Neuron (in vitro differentiated cells): ENCODE results near the gene HUS1.
"Not testable (repeated sequence)": the region's sequence is repeated elsewhere in the genome, so short reads cannot be mapped to it uniquely, and the experiment has no call there.

Experiments used
- H2AFZ ChIP-seq: one replicate; pipeline ENCODE4 v1.6.1; 2013; ENCODE audit warnings: low read depth, mild to moderate bottlenecking, inconsistent platforms, low read length, moderate library complexity
- H3K27me3 ChIP-seq: one replicate; pipeline ENCODE4 v1.6.1; 2013; ENCODE audit warnings: low read length; ENCODE audit not compliant: insufficient read depth
- H3K36me3 ChIP-seq: one replicate; pipeline ENCODE4 v1.6.1; 2013; ENCODE audit warnings: low read length; ENCODE audit not compliant: insufficient read depth
- H3K4me1 ChIP-seq: one replicate; pipeline ENCODE4 v1.6.1; 2013; ENCODE audit warnings: low read length; ENCODE audit not compliant: insufficient read depth
- H3K4me3 ChIP-seq: 2 replicates; pipeline ENCODE4 v1.5.1; 2013; ENCODE audit warnings: mild to moderate bottlenecking, low read length, moderate library complexity
- H3K9me3 ChIP-seq: one replicate; pipeline ENCODE4 v1.6.1; 2013; ENCODE audit warnings: low read length

The HUS1 gene

DNA sequence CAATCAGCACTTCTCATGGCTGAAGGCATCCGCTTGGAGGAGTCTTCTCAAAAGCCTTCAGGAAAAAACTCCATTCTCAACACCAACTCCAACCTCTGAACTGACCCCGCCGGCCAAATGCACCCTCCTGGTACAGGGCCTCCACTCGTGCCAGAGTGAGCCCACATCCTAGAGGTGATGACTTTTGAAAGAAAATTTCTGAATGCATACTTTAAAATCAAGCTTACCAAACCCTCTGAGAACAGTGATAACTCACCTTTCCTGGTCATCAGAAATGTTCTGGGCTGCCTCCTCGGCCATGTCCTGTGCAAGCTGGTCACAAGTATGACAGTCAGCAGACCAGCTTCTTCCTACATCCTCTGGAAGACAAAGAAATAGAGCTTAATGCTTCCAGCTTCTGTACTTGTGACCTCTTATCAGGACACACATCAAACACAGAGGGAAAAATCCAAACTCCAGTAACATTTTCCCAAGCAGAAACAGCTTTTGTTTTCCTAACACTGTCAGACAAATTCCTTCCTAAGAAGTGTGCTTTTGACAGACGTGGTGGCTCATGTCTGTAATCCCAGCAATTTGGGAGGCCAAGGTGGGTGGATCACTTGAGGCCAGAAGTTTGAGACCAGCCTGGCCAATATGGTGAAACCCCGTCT lies 31.1 kb downstream of the HUS1 start, which contains the start of gene PKD1L1:
Gene PKD1L1, minus strand, starts transcription at position 326 of the 650 bp plus-strand sequence. Its CDS starts 26 bp downstream, at position 300.
- no peaks in the 10 kb centered on the region for H3K4me1 ChIP-seq

DNA sequence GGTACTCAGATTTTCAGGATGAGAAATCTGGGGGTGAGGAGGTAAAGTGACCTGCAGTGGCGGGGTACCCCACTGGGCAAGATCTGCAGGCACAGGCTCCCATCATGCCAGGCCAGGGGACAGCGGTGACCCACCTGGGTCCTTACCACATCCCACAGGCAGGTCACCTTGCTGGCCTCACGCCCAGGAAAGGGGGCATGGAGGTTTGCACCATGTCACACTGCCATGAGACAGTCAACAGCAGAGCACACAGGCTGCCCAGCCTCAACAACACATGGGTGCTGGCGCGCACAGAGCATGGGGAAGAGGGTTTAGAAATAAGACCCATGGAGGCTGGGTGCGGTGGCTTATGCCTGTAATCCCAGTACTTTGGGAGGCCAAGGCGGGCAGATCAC lies 32.1 kb downstream of the HUS1 start:
- no peak overlapping the region for H2AFZ ChIP-seq

More for the DNA sequence above, 31.1 kb downstream of the HUS1 start, which contains the start of gene PKD1L1:
- Histone ChIP-seq H2AFZ (no peak within 1 kb of the TSS), H3K4me3 (no peak within 1 kb of the TSS), H3K36me3 (no peaks in the 10 kb centered on the region), H3K27me3 (no peaks in the 10 kb centered on the region), H3K9me3 (no peaks in the 10 kb centered on the region)

DNA sequence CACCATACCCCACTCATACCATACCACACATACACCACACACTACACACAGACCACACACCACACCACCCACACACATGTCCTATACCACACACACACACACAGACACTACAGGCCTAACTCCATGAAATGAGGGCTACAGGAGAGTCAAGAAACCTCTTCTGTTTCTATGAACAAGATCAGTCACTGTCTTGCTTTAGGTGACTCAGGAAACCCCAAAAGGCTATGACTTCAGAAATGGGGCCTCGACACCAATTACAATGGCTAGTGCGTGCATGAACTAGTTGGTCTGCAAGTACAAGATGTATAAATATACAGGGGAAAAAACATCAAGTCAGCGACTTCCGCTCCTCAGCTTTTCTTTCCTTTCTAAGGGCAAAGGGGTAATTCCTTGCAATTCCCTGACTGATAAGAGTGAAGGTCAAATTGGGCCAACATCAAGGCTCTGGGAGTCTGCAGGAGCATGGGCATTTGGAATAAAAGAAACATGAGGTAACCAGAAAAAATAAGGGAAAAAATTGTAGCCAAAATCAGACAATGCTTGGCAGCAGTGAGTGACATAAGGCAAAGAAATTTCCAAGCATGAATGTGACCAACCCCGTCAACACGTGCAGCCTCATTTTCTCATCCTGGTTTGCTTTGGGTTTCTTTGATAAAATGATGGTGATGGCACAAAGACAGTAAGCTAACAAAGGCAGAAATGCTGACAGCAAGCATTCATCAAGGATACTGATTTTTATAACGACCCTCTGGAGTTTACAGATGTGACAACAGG lies 32.6 kb downstream of the HUS1 start:
- Histone ChIP-seq H3K27me3 (no peaks in the 10 kb centered on the region), H3K4me3 (no peak overlapping the region), H3K36me3 (no peaks in the 10 kb centered on the region), H3K4me1 (no peaks in the 10 kb centered on the region), H3K9me3 (no peaks in the 10 kb centered on the region), H2AFZ (no peak overlapping the region)

More for the DNA sequence above, 32.1 kb downstream of the HUS1 start:
- H3K9me3 ChIP-seq = no peaks in the 10 kb centered on the region
- no peaks in the 10 kb centered on the region for H3K36me3 ChIP-seq
- no peaks in the 10 kb centered on the region for H3K4me1 ChIP-seq
- no peak overlapping the region for H3K4me3 ChIP-seq
- no peaks in the 10 kb centered on the region for H3K27me3 ChIP-seq

DNA sequence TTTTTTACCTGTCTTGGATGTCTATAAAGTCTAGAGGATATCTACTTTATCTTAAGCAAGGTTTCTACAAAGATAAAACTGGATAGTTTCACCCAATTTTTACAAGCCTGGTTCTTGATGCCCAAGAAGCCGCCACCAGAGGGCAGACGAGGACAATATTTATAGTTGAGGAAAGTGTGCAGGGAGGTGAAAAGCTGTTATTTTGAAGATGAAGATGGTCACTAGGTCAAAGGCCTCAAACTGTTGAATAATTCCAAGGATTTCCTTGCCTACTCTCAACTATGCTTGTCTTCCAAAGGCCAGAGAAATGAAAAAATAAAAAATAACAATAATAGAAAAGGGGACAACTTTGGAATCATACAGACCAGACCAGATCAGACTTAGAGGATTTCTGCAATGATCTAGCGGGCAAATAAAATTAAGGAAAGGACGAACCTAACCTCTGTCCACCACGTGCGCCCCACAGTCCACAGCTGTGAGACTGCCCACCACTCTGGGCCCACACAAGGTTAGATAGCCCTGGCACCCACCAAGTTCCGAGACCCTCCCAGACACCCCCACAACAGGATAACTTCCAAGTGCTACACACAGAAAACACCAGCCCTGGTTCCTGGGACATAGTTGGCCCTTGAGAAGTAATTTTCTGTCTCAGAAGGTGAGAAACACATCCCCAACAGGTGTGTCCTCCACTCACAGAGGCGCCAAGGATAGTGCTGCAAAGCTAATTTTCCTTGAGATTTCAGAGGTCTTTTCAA lies 34.0 kb downstream of the HUS1 start:
- H3K4me3 ChIP-seq = no peak overlapping the region
- no peaks in the 10 kb centered on the region for H3K36me3 ChIP-seq
- no peaks in the 10 kb centered on the region for H3K9me3 ChIP-seq
- peaks cover 1% of the 10 kb centered on the region for H3K4me1 ChIP-seq
- H3K27me3 ChIP-seq = no peaks in the 10 kb centered on the region
- no peak overlapping the region for H2AFZ ChIP-seq

DNA sequence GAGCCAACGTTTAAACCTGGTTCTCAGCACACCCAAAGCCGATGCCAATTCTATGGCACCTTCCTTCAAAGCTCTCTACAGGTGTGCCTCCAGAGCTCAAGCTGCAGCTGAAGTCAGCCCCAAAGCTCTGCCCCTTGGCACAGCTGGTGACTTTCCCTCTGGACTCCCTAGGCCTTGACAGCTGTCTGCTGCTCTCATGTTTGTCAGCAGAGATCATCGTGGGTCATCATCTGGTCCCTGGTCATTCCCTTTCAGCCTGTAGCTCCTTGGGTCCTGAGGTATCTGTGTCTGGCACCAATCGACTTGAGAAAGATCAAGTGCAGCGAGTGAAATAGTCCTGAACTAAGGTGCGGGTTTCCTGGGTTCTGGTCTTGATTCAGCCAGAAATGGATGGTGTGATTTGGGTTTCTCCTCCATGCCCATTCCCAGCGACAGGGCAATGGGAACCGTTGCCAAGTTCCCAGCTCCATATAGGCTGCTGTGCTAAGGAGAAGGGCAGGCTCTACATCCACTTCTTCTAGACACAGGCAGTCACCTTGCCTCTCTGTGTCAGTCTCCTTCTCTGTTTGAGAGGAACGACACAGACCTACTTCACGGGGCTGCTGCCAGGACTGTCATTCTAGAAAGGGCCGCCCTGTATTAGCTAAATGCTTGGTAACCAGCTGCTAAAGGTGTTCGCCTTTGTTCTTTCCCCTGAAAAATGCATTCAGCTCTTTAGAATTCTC lies 34.7 kb downstream of the HUS1 start:
- H3K36me3 ChIP-seq = no peaks in the 10 kb centered on the region
- no peak overlapping the region for H2AFZ ChIP-seq
- no peaks in the 10 kb centered on the region for H3K9me3 ChIP-seq
- peaks cover 4% of the 10 kb centered on the region for H3K4me1 ChIP-seq
- no peak overlapping the region for H3K4me3 ChIP-seq
- H3K27me3 ChIP-seq = no peaks in the 10 kb centered on the region

DNA sequence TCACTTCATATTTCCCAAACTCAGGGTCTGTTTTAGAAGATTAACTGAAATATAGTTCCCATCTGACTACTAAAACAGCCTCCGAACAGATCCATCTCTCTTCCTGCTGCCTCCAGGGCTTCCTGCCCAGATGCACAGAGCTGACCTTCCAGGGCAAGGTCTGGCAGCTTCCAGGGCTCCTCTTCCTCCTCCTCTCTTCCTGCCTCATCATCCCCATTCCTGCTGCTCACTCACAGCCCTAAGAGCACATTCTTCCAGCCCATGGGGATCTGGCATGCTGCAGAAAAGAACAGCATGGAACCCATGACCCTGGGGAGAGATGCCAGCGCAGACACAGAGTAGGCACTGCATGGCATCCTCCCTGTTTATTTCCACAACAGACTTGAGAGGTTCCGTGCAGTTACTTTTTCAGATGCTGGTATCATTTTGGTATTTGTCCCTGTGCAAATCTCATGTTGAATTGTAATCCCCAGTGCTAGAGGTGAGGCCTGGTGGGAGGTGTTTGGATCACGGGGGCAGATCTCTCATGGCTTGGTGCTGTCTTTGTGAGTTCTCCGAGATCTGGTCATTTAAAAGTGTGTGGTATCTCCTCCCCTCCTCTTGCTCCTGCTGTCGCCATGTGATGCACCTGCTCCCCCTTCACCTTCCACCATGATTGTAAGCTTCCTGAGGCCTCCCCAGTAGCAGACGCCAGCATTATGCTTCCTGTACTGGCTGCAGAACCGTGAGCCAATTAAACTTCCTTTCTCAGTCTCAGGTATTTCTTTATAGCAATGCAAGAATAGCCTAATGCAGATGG lies 35.5 kb downstream of the HUS1 start:
- no peak overlapping the region for H2AFZ ChIP-seq
- peaks cover 4% of the 10 kb centered on the region for H3K4me1 ChIP-seq
- no peaks in the 10 kb centered on the region for H3K9me3 ChIP-seq
- H3K36me3 ChIP-seq = no peaks in the 10 kb centered on the region
- no peaks in the 10 kb centered on the region for H3K27me3 ChIP-seq
- H3K4me3 ChIP-seq = no peak overlapping the region

DNA sequence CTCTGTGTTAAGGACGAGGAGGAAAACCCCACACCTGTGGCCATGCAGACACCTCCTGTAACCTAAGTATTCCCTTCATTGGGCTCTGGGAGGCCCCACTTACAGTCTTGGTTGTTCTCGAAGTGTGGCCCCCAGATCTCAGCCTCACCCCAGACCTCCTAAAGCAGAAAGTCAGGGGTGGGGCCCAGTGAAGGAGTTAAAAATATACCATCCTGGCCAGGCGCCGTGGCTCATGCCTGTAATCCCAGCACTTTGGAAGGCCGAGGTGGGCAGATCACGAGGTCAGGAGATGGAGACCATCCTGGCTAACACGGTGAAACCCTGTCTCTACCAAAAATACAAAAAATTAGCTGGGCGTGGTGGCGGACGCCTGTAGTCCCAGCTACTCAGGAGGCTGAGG lies 36.8 kb downstream of the HUS1 start:
- H3K9me3 ChIP-seq, H3K36me3 ChIP-seq, H3K4me3 ChIP-seq, H2AFZ ChIP-seq, H3K27me3 ChIP-seq, H3K4me1 ChIP-seq: not testable (repeated sequence)

DNA sequence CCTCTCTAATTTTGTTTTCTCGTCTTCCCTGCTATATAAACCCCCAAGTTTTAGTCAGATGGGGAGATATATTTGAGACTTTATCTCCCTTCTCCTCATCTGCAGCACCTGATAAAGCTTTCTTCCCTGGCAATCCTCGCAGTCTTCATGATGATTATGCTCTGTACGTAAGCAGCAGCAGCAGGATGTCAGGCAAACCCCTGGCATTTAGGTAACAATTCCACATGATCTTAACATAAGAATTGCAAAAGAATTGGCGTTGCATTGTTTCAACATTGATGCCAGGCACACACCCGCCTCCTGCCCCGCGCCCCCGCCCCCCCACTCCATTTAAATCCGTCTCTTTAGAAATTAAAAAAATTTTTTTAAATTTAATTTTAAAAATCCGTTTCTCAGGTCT lies 37.3 kb downstream of the HUS1 start:
- Histone ChIP-seq H3K27me3 (no peaks in the 10 kb centered on the region), H3K36me3 (no peaks in the 10 kb centered on the region), H3K4me3 (no peak overlapping the region), H3K9me3 (no peaks in the 10 kb centered on the region), H2AFZ (no peak overlapping the region), H3K4me1 (peaks cover 10% of the 10 kb centered on the region)

DNA sequence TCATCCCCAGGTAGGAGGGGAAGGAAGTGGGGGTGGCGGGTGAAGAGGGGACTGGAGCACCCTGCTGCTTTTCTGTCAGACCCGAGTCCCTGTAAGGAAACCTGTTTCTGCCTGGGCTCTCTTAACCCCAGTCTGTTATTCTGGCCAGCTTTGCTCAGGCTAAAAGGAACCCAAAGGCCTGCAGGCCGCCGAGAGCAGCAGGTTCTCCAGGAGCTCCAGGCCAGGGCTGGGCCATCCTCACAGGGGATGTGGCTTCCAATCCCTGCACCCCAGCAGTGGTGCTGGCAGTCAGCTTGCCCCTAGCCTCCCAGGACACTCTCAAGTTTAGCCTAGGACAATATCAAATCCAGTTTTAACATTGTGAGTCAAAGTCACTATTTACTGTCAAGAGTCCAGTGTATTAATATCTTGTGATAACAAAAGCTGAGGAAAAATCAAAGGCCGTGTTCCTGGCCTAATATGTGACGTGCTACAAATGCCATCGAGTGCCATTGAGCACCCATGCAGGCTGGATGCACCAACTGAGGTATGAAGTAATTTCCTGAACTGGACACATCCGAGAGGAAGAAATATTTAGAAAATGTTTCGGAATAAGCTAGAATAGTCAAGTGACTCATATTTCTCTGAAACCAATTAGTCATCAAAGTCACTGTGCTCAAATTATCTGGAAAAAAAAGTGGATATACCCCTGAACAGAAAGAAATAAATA lies 38.1 kb downstream of the HUS1 start:
- peaks cover 17% of the 10 kb centered on the region for H3K4me1 ChIP-seq
- no peaks in the 10 kb centered on the region for H3K36me3 ChIP-seq
- no peak overlapping the region for H2AFZ ChIP-seq
- H3K27me3 ChIP-seq = no peaks in the 10 kb centered on the region
- no peak overlapping the region for H3K4me3 ChIP-seq
- no peaks in the 10 kb centered on the region for H3K9me3 ChIP-seq

DNA sequence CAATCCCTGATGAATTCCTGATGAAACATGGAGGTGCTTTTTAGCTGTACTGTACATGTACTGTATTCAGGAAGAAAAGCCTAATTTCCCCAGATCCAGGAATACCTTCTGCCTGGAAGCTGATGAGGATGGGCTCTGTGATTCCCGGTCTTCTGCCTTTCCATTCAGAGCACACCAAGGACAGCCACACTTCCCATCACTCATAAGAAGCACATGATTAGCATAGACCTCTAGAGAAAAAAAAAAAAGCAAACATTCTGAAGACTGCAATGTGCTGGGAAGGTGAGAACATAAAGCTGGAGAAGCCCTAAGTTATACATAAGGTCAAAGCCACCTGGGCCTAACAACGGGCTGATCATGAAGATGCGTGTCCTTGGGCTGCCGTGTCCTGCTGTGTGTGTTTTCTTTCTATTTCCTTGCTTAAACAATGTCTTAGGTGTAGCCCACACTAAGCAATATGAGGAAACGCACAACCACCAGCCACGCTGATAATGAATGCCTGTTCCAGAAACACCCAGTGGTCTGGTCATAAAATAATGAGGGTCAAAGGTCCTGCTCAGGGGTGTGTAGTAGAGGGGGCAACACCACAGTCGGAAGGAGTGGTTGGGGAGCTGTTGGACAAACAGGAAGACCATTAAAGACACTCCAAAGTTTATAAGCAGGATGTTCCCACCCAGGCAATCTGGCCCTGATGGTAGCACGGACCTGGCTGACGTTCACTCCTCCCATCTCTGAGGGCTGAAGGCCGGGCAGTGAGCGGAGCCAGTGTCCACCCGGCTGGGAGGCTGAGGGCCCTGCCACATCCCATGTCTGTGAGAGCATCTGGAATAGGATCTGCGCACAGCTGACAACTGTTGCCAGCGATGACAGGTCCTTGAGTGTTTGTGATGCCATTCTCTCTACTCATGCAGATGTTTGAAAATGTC lies 39.1 kb downstream of the HUS1 start:
- no peak overlapping the region for H3K4me3 ChIP-seq
- H3K36me3 ChIP-seq = no peaks in the 10 kb centered on the region
- H3K27me3 ChIP-seq = no peaks in the 10 kb centered on the region
- no peaks in the 10 kb centered on the region for H3K9me3 ChIP-seq
- H2AFZ ChIP-seq = no peak overlapping the region
- peaks cover 19% of the 10 kb centered on the region for H3K4me1 ChIP-seq

DNA sequence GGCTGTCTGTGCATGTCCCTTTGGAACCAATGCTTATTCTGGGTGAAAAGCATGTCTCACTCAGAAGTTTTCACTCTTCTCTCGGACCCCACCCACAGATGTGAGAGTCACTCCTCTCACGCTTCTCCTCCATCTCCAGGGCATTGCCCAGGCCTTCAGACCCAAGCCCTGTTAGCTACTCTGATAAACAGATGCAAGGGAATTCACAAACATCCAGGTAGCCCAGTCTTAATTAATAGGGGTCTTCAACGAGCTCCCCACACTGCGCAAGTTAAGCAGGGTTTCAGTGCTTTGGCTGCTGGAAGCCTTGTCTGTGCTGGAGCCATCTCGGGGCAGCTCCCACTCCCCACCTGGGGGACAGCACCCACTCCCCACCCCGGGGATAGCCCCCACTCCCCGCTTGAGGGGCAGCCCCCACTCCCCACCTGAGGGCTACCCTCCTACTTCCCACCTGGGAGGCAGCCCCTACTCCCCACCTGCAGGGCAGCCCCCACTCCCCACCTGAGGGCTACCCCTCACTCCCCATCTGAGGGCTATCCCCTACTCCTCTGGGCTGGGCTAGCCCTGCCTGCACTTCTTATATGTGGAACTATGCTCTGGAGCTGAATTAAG lies 39.9 kb downstream of the HUS1 start:
- Histone ChIP-seq H3K4me3 (no peak overlapping the region), H2AFZ (no peak overlapping the region), H3K9me3 (no peaks in the 10 kb centered on the region), H3K36me3 (no peaks in the 10 kb centered on the region), H3K27me3 (no peaks in the 10 kb centered on the region), H3K4me1 (peaks cover 23% of the 10 kb centered on the region)
